ENCODE data around the gene ADGRG1. TPM values are rescaled to one million over a fixed set of nuclear protein-coding genes. Genes with fewer than 3 reads are reported as not detected.

Gene ADGRG1
- total and polyA plus RNA-seq, 2 donors (not counting 1 experiment from before 2014, with no cell fraction given): 1.6 to 1.8 TPM

GRCh38 chr16:57672416-57672815 is 44.0 kb downstream of the ADGRG1 start:
- Histone ChIP-seq H3K9me3 (ENCODE audit: control insufficient read depth, insufficient read depth, low read depth, low read length) (no peaks in the 10 kb centered on the region), H3K36me3 (ENCODE audit: control insufficient read depth, insufficient read depth, low read length) (no peaks in the 10 kb centered on the region), H4K20me1 (ENCODE audit: control insufficient read depth, extremely low read depth, insufficient read depth, low read length) (no peaks in the 10 kb centered on the region), H2AFZ (ENCODE audit: low read length) (no peak overlapping the region), H3K79me2 (ENCODE audit: control insufficient read depth, insufficient read depth, low read length) (no peaks in the 10 kb centered on the region), H3K4me2 (ENCODE audit: extremely low read depth, insufficient read depth, low read length) (no peak overlapping the region), H3K9ac (ENCODE audit: insufficient read depth, low read length) (no peak overlapping the region), H3K27me3 (ENCODE audit: control insufficient read depth, insufficient read depth, low read length) (peaks cover 16% of the 10 kb centered on the region), H3K4me1 (ENCODE audit: control insufficient read depth, extremely low read depth, insufficient read depth, low read length) (no peaks in the 10 kb centered on the region), H3K4me3 (replicated peaks in 1 of 4; ENCODE audit: control extremely low read depth in 1 of 4, insufficient read depth in 1 of 4, low read depth in 3 of 4, low read length in 4 of 4) (no peak overlapping the region), H3K27ac (ENCODE audit: insufficient read depth, low read length) (no peak overlapping the region)
- TF ChIP-seq, protein P1, sequence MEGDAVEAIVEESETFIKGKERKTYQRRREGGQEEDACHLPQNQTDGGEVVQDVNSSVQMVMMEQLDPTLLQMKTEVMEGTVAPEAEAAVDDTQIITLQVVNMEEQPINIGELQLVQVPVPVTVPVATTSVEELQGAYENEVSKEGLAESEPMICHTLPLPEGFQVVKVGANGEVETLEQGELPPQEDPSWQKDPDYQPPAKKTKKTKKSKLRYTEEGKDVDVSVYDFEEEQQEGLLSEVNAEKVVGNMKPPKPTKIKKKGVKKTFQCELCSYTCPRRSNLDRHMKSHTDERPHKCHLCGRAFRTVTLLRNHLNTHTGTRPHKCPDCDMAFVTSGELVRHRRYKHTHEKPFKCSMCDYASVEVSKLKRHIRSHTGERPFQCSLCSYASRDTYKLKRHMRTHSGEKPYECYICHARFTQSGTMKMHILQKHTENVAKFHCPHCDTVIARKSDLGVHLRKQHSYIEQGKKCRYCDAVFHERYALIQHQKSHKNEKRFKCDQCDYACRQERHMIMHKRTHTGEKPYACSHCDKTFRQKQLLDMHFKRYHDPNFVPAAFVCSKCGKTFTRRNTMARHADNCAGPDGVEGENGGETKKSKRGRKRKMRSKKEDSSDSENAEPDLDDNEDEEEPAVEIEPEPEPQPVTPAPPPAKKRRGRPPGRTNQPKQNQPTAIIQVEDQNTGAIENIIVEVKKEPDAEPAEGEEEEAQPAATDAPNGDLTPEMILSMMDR (conservative IDR thresholded peaks at IDR 0.05 in 1 of 2, IDR thresholded peaks at IDR 0.05 in 1 of 2; ENCODE audit: low read depth in 1 of 2, low read length in 2 of 2): no peak
- TF ChIP-seq EZH2 (IDR thresholded peaks at IDR 0.05; ENCODE audit: low read length, missing control alignments): no peak
- no peak for DNase-seq (ENCODE audit: low read depth in 2 of 2)

- no peak overlapping the region for H3K9ac ChIP-seq (ENCODE audit: insufficient read depth, low read length)
- peaks cover 16% of the 10 kb centered on the region for H3K27me3 ChIP-seq (ENCODE audit: control insufficient read depth, insufficient read depth, low read length)
- TF ChIP-seq, protein P1 (conservative IDR thresholded peaks at IDR 0.05 in 1 of 2, IDR thresholded peaks at IDR 0.05 in 1 of 2; ENCODE audit: low read depth in 1 of 2, low read length in 2 of 2): no peak
- TF ChIP-seq EZH2 (IDR thresholded peaks at IDR 0.05; ENCODE audit: low read length, missing control alignments): no peak
- no peak overlapping the region for H3K4me2 ChIP-seq (ENCODE audit: extremely low read depth, insufficient read depth, low read length)
- H4K20me1 ChIP-seq (ENCODE audit: control insufficient read depth, extremely low read depth, insufficient read depth, low read length): no peaks in the 10 kb centered on the region
- H3K36me3 ChIP-seq (ENCODE audit: control insufficient read depth, insufficient read depth, low read length): no peaks in the 10 kb centered on the region
- DNase-seq (ENCODE audit: low read depth in 2 of 2): no peak
- H3K4me1 ChIP-seq (ENCODE audit: control insufficient read depth, extremely low read depth, insufficient read depth, low read length): no peaks in the 10 kb centered on the region
- H3K4me3 ChIP-seq (replicated peaks in 1 of 4; ENCODE audit: control extremely low read depth in 1 of 4, insufficient read depth in 1 of 4, low read depth in 3 of 4, low read length in 4 of 4): no peak overlapping the region
- no peaks in the 10 kb centered on the region for H3K9me3 ChIP-seq (ENCODE audit: control insufficient read depth, insufficient read depth, low read depth, low read length)
- no peak overlapping the region for H3K27ac ChIP-seq (ENCODE audit: insufficient read depth, low read length)
- H2AFZ ChIP-seq (ENCODE audit: low read length): no peak overlapping the region
- H3K79me2 ChIP-seq (ENCODE audit: control insufficient read depth, insufficient read depth, low read length): no peaks in the 10 kb centered on the region
Observed at GRCh38 chr16:57672824-57673223, 44.4 kb downstream of the ADGRG1 start.

DNA sequence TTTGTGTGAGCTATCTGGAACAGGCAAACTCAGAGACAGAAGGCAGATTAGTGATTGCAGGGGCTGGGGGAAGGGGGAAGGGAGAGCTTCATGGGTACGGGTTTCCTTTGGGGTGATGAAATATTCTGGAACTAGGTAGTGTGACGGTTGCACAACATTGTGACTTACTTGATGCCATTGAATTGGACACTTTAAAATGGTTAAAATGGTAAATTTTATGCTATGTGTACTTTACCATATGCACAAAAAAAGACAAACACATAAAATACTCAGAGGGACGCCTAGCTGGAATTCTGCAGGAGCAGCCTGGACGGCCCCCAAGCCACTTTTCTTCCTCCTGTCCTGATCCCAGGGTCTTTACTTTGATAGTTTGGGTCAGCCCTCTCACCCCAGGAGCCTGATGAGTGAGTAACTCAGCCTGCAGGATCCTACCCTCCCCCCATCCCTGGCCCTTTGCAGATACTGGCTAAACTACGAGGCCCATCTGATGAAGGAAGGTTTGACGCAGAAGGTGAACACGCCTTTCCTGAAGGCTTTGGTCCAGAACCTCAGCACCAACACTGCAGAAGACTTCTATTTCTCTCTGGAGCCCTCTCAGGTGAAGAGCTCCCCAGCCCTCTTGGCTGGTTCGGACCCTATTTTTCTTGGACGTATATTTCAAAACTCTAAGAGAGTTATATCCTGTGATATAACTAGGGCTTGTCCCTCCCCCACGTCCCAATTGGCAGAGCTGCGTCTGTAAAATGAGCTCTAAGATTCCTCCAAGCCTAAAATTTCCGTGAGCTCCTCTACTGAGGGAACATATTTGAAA is 47.5 kb downstream of the ADGRG1 start:
- TF ChIP-seq EZH2 (IDR thresholded peaks at IDR 0.05; ENCODE audit: low read length, missing control alignments): no peak
- TF ChIP-seq, protein P1 (conservative IDR thresholded peaks at IDR 0.05 in 1 of 2, IDR thresholded peaks at IDR 0.05 in 1 of 2; ENCODE audit: low read depth in 1 of 2, low read length in 2 of 2): no peak
- Histone ChIP-seq H3K79me2 (ENCODE audit: control insufficient read depth, insufficient read depth, low read length) (no peaks in the 10 kb centered on the region), H3K4me1 (ENCODE audit: control insufficient read depth, extremely low read depth, insufficient read depth, low read length) (no peaks in the 10 kb centered on the region), H3K9ac (ENCODE audit: insufficient read depth, low read length) (no peak overlapping the region), H3K27me3 (ENCODE audit: control insufficient read depth, insufficient read depth, low read length) (peaks cover 11% of the 10 kb centered on the region), H3K9me3 (ENCODE audit: control insufficient read depth, insufficient read depth, low read depth, low read length) (no peaks in the 10 kb centered on the region), H3K4me3 (replicated peaks in 1 of 4; ENCODE audit: control extremely low read depth in 1 of 4, insufficient read depth in 1 of 4, low read depth in 3 of 4, low read length in 4 of 4) (no peak overlapping the region), H4K20me1 (ENCODE audit: control insufficient read depth, extremely low read depth, insufficient read depth, low read length) (no peaks in the 10 kb centered on the region), H3K27ac (ENCODE audit: insufficient read depth, low read length) (no peak overlapping the region), H3K36me3 (ENCODE audit: control insufficient read depth, insufficient read depth, low read length) (no peaks in the 10 kb centered on the region), H3K4me2 (ENCODE audit: extremely low read depth, insufficient read depth, low read length) (no peak overlapping the region), H2AFZ (ENCODE audit: low read length) (no peak overlapping the region)
- DNase-seq (ENCODE audit: low read depth in 2 of 2): no peak
